A549 treated with CpdA at 1 μM for 4 hours (cell line): Measurements from ENCODE around the gene DTHD1. TPM values are rescaled to one million over a fixed set of nuclear protein-coding genes. Genes with fewer than 3 reads are reported as not detected.

ENCODE experiments used
- total RNA-seq: library from RNA; stranded (reverse); fragments of 200-300 nt; extraction: Qiagen RNA extraction; gene quantifications from 5 replicates; pipeline ENCODE4 v1.2.3, GENCODE V29; 2022; ENCODE audit warnings: low read depth

Gene DTHD1
- not detected in 5 replicates for total RNA-seq

DNA sequence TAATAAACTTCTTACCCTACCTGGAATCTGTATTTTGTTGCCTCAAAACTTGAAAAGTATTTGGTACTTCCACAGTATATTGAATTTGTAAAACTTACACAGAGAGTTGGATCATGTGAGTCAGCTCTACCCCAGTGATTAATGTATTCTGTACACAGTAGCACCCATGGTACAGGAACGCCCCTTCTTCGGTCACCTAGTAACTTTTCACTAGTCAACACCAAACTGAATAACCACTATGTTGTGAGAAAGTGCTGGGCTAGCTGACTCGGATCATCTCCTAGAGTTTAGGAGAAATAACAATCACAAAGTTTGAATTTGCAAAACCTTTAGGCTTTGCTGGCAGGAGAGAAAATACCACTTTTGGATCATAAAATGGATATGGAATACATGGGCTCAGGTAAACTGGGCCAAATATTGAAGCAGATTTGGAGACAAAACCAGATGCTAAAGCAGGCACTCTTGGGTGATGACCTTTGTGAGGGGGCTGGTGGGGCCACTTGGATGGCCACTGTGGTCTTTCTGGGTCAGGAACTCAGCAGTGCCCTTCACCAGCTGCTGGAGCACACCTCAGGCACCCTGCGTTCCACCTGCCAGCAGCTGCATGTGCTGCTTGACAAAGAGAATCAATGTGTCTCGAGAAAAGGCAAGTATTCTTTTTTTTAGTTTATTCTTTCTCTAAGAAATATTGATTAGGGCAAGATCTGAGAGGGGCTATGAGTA lies at the start of gene DTHD1:
DTHD1 (plus strand) TSS at position 233 of the 723 bp plus-strand sequence; CDS start at position 376, 143 bp downstream.

DNA sequence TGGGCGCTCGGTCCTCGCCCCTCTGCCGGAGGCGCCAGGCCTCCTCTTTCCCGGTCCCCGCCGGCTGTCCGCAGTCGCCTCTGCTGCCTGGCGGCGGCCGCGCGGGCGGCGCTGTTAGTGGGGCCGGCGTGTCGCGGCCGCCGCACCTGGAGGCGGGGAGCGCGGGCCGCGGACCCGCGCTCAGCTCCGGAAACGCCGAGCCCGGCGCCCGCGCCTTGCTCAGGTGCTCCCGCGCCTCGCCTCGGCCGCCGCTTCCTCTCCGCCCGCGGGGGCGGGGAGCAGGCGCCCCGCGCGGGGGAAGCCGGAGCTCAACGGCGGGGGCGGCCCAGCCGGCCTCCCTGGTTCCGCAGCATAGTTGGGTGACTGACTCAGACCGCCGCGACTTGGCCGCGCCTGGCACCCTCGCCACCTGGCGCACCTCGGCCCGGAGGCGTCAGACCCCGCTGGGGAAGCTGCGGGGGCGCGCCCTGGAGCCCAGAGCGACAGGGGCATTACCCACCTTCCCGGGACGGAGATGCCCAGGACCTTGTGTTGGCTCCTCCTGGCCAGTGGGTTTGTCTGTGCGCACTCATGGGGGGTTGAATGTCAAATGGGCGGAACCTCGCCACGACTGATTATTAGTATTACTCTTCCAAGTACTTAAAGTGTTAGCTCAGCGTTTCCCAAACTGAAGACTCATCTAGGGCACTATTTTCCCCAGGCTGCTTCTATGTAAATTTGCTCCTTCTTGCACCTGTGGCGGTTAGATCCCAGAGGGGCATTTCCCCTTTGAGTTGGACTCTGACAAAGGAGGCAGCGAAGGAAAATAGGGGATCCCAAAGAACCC lies 36.9 kb upstream of the DTHD1 start, which contains the start of gene ARAP2:
ARAP2 (minus strand) TSS at position 258 of the 826 bp plus-strand sequence. CDS start 15,028 bp downstream, outside the sequence.

Other genes starting within 250 kb of the DTHD1 start
- 0.36 to 0.75 TPM (median 0.43 TPM) in 5 replicates for gene ARAP2, start 37.1 kb upstream of the DTHD1 start, total RNA-seq